WERI-Rb-1 (cell line): ENCODE data around the gene DSC2.

ENCODE experiments used
- DNase-seq: peaks from one replicate; pipeline ENCODE4 v3.0.0-alpha.2; 2020
- H3K27ac ChIP-seq: fragments of 250-450 bp; sonication (Bioruptor Pico); 2 replicates; pipeline ENCODE4 v1.5.1; 2020; ENCODE audit warnings: mild to moderate bottlenecking, moderate library complexity
- H3K27me3 ChIP-seq: fragments of 250-450 bp; sonication (Bioruptor Pico); 2 replicates; pipeline ENCODE4 v1.5.1; 2021; ENCODE audit warnings: mild to moderate bottlenecking, low read depth, moderate library complexity; ENCODE audit not compliant: insufficient read depth, severe bottlenecking
- H3K36me3 ChIP-seq: fragments of 250-450 bp; sonication (Bioruptor Pico); 2 replicates; pipeline ENCODE4 v1.5.1; 2020; ENCODE audit warnings: mild to moderate bottlenecking, moderate library complexity
- H3K4me3 ChIP-seq: 2 replicates; pipeline ENCODE4 v1.5.1; 2011; ENCODE audit warnings: low read depth, mild to moderate bottlenecking, control low read depth, low read length
- H3K9me3 ChIP-seq: fragments of 250-450 bp; sonication (Bioruptor Pico); 2 replicates; pipeline ENCODE4 v1.5.1; 2021; ENCODE audit warnings: mild to moderate bottlenecking, moderate library complexity; ENCODE audit not compliant: severe bottlenecking
- TF ChIP-seq, protein P1 (sequence below): IDR thresholded peaks from 2 replicates; pipeline ENCODE4 v1.5.1; 2011; ENCODE audit warnings: low read depth, mild to moderate bottlenecking, control low read depth, inconsistent platforms, low read length

Gene DSC2

DNA sequence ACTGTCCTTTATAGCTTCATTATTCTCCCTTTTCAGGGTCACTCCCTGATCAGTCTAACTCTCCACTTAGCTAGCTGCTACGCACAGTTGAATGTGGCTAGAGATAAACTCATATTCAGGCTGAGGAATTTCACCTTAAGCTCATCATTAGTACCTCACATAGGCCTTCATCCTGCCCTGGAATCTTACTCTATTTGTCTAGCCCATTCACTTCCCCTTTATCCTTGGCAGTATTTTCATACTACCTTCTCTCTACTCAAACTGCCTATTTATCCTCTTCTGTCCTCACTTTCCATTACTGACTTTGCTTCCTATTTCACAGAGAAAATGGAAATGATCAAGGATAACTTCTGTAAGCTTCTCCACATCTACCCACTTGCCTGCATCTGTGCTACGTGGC is 10.6 kb upstream of the DSC2 start:
- H3K9me3 ChIP-seq = no peaks in the 10 kb centered on the region
- no peaks in the 10 kb centered on the region for H3K36me3 ChIP-seq
- no peaks in the 10 kb centered on the region for H3K27me3 ChIP-seq
- DNase-seq = no peak
- no peak overlapping the region for H3K27ac ChIP-seq
- H3K4me3 ChIP-seq = no peak overlapping the region
- TF ChIP-seq, protein P1, sequence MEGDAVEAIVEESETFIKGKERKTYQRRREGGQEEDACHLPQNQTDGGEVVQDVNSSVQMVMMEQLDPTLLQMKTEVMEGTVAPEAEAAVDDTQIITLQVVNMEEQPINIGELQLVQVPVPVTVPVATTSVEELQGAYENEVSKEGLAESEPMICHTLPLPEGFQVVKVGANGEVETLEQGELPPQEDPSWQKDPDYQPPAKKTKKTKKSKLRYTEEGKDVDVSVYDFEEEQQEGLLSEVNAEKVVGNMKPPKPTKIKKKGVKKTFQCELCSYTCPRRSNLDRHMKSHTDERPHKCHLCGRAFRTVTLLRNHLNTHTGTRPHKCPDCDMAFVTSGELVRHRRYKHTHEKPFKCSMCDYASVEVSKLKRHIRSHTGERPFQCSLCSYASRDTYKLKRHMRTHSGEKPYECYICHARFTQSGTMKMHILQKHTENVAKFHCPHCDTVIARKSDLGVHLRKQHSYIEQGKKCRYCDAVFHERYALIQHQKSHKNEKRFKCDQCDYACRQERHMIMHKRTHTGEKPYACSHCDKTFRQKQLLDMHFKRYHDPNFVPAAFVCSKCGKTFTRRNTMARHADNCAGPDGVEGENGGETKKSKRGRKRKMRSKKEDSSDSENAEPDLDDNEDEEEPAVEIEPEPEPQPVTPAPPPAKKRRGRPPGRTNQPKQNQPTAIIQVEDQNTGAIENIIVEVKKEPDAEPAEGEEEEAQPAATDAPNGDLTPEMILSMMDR = no peak

GRCh38 chr18:31105733-31106132 is 3.5 kb upstream of the DSC2 start:
- TF ChIP-seq, protein P1 = no peak
- Histone ChIP-seq H3K4me3 (no peak overlapping the region), H3K27ac (no peak overlapping the region), H3K27me3 (no peaks in the 10 kb centered on the region), H3K36me3 (peaks cover 3% of the 10 kb centered on the region; the same call in 1 of the 2 replicates), H3K9me3 (no peaks in the 10 kb centered on the region)
- DNase-seq = no peak

- no peaks in the 10 kb centered on the region for H3K9me3 ChIP-seq
- no peaks in the 10 kb centered on the region for H3K27me3 ChIP-seq
- no peak overlapping the region for H3K27ac ChIP-seq
- peaks cover 3% of the 10 kb centered on the region; the same call in 1 of the 2 replicates for H3K36me3 ChIP-seq
- DNase-seq = no peak
- no peak overlapping the region for H3K4me3 ChIP-seq
- TF ChIP-seq, protein P1 = no peak
These were observed 2.2 kb upstream of the DSC2 start for GRCh38 chr18:31104444-31104843.

GRCh38 chr18:31103423-31103822 is 1.2 kb upstream of the DSC2 start:
- no peaks in the 10 kb centered on the region for H3K27me3 ChIP-seq
- peaks cover 3% of the 10 kb centered on the region; the same call in 1 of the 2 replicates for H3K36me3 ChIP-seq
- TF ChIP-seq, protein P1 = no peak
- H3K27ac ChIP-seq = no peak overlapping the region
- H3K9me3 ChIP-seq = no peaks in the 10 kb centered on the region
- no peak overlapping the region for H3K4me3 ChIP-seq
- no peak for DNase-seq

GRCh38 chr18:31102941-31103340 is 720 bp upstream of the DSC2 start:
- TF ChIP-seq, protein P1 = no peak
- no peak overlapping the region for H3K27ac ChIP-seq
- H3K4me3 ChIP-seq = no peak overlapping the region
- H3K27me3 ChIP-seq = no peaks in the 10 kb centered on the region
- peaks cover 3% of the 10 kb centered on the region; the same call in 1 of the 2 replicates for H3K36me3 ChIP-seq
- DNase-seq = no peak
- H3K9me3 ChIP-seq = no peaks in the 10 kb centered on the region
